ENCODE data around the gene SCN9A.

DNA sequence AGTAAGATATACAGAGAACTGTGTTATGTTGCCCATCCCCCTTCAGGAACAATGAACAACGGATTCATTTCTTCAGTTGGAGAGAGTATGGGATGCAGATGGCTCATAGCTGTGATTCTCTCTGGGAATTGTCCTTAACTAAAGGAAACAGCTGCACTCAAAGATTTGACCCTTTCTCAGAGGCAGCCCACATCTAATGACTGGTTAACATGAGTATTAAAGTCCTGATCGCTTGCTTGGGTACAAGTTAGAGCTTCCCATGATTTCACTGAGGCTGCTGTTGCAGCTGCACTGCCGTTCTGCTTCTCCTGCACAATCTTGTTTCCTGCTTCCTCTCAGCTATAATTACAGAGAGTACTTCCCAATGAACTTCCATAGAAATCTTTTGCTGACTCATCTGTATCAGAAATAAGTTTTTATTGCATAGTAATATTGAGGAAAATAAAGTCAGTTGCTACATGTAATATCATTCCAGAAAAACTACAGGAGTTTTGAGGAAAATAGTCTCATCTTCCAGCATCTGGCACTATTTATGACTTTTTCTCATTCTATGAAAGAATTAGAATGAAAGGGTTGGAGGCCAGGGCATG lies 12.8 kb upstream of the SCN9A start:
- TF ChIP-seq CTCF (IDR thresholded peaks at IDR 0.05), result no peak
- TF ChIP-seq ZFX (IDR thresholded peaks at IDR 0.05; ENCODE audit: borderline replicate concordance), result no peak

All from 22Rv1 (cell line).